Activated CD4-positive, alpha-beta memory T cell treated with anti-CD3 and anti-CD28 coated beads, Interleukin-2, amount 10 ng/mL, durations not matched to agents 7 days and 5 days (primary cell): Measurements from ENCODE around the gene ARV1. TPM values are rescaled to one million over a fixed set of nuclear protein-coding genes. Genes with fewer than 3 reads are reported as not detected.
A peak's percentile ranks its signal among the peaks of the same experiment; 100 is the strongest.
"Not testable (repeated sequence)": the region's sequence is repeated elsewhere in the genome, so short reads cannot be mapped to it uniquely, and the experiment has no call there.

ENCODE experiments used
- CTCF ChIA-PET: fragments of 350-600 bp; sonication (Branson Sonifier 250); formaldehyde crosslinking; loops from one replicate; lab custom pipeline; 2021; ENCODE audit warnings: antibody characterized with exemption, inconsistent platforms; lab: Charles Lee
- POLR2A ChIA-PET: fragments of 350-600 bp; sonication (Branson Sonifier 250); formaldehyde crosslinking; loops from one replicate; lab custom pipeline; 2021; ENCODE audit warnings: antibody characterized with exemption; lab: Charles Lee
- DNase-seq: peaks from one replicate; pipeline ENCODE4 v3.0.0-alpha.2; 2020
- H3K27ac Mint-ChIP-seq: one replicate; pipeline ENCODE4 v1.8.0; 2021; ENCODE audit warnings: mild to moderate bottlenecking, mixed read lengths
- H3K27me3 Mint-ChIP-seq: one replicate; pipeline ENCODE4 v1.8.0; 2021; ENCODE audit warnings: mixed read lengths
- H3K36me3 Mint-ChIP-seq: one replicate; pipeline ENCODE4 v1.8.0; 2021; ENCODE audit warnings: low read depth, mixed read lengths
- H3K4me1 Mint-ChIP-seq: one replicate; pipeline ENCODE4 v1.8.0; 2021; ENCODE audit warnings: mixed read lengths
- H3K4me3 Mint-ChIP-seq: one replicate; pipeline ENCODE4 v1.8.0; 2021; ENCODE audit warnings: mild to moderate bottlenecking, mixed read lengths
- H3K9me3 Mint-ChIP-seq: one replicate; pipeline ENCODE4 v1.8.0; 2021; ENCODE audit warnings: mixed read lengths
- total RNA-seq, 2 experiments: library from RNA; stranded (reverse); gene quantifications; one replicate each; pipeline ENCODE4 v1.2.3, GENCODE V29; 2021

Gene ARV1
- total RNA-seq, 2 experiments from 2014 or later = 13.2 to 15.3 TPM

DNA sequence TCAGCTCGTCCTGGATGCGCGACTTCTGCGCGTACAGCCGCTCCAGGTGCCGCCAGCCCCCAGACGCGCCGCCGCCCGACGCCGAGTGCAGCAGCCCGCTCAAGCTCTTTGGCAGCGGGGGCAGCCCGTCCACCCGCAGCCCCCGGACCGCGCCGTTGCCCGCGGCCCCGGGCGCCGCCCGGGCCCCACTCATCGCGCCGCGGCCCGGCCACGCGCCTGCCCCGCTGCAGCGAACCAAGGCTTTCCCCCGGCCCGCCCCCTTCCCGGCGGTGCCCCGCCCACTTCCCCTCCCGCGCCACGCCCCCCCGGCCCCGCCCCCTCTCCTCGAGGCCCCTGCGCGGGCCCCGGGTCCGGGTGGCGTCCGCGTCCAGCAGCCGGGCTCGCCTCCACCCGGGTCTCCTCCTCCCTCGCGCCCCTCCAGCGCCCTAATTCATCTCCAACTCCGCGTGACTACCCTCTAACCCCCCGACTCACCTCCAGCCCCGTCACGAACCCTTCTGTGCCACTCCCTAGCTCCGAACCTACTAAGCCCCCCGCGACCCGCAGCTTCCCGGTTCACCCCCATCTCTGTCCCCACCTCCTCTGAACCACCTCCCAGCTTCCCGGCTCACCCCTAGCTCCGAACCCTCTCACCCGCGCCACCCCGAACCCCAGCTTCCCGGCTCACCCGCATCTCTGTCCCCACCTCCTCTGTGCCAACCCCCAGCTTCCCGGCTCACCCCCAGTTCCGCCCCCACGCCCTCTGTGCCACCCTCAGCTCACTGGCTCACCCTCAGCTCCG lies 61.3 kb downstream of the ARV1 start, which contains the start of gene FAM89A:
Gene FAM89A (minus strand): TSS at position 236 of the 781 bp plus-strand sequence. CDS start 43 bp downstream, at position 193.
- Mint-ChIP-seq H3K27me3 (peaks cover 22% of the 10 kb centered on the region), H3K4me1 (peaks cover 30% of the 10 kb centered on the region), H3K27ac (no peak within 1 kb of the TSS), H3K9me3 (no peaks in the 10 kb centered on the region), H3K4me3 (peak within 1 kb of the TSS; percentile 73), H3K36me3 (no peaks in the 10 kb centered on the region)
- ChIA-PET CTCF (interaction anchor here (0.7 to 1.4 kb wide), 6 partner anchors 63 to 1074 kb away, joined by 3 to 5 read pairs (median 3); no protein-coding TSS in a partner anchor), POLR2A (interaction anchor here (1.0 to 3.4 kb wide), 7 partner anchors 13 to 1532 kb away, joined by 3 to 18 read pairs (median 5); partner anchors contain the start of genes ARV1, NUP133 and TTC13)
- peak; percentile 75 for DNase-seq

DNA sequence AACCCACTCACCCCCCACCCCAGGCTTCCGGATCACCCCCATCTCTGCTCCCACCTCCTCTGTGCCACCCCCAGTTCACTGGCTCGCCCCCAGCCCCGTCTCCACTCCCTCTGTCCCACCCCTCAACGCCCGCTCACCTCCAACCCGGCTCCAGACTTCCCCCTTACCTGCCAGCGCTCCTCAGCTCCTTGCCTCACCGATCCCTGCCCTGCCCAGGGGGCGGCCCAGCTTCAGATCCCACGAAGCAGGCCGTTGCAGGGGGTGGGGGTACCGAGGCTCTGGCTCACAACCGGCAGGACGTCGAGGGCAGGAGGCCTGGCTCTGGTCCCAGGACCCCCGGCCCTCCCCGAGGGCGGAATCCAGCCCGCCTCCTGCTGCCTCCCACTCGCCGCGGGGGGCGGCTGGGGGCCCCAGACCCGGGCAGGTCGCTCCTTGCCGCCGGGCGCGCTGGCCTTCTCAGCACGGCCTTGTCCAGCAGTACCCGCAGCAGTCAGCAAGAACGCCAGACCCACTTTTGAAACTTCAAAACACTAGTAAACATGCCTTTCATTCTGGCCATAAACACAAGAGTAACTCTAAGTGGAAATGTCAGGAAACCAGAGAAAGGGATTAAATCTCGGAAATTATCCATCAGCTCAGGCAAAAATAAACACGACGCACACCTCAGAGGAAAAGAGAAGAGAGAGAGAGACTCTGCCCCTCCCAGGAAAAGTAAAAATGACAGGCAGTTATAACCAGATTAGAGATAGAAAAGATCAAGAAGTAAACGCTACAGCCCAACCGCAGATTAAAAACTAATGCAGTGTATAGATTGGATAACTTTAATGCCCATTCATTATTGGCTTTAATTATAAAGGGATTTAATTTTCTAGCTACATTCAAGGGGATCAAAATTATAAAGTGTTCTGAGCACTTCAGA lies 62.2 kb downstream of the ARV1 start:
- H3K27ac Mint-ChIP-seq = no peak overlapping the region
- H3K4me1 Mint-ChIP-seq = peaks cover 28% of the 10 kb centered on the region
- POLR2A ChIA-PET = interaction anchor here (1.0 to 3.4 kb wide), 5 partner anchors 12 to 1533 kb away, joined by 3 to 18 read pairs (median 8); partner anchors contain the start of genes ARV1, NUP133 and TTC13
- H3K4me3 Mint-ChIP-seq = peak overlapping the region; percentile 73
- H3K9me3 Mint-ChIP-seq = no peaks in the 10 kb centered on the region
- CTCF ChIA-PET = interaction anchor here (0.7 to 1.2 kb wide), 2 partner anchors 118 to 1073 kb away, joined by 3 to 5 read pairs; no protein-coding TSS in a partner anchor
- no peak for DNase-seq
- H3K27me3 Mint-ChIP-seq = peaks cover 29% of the 10 kb centered on the region
- no peaks in the 10 kb centered on the region for H3K36me3 Mint-ChIP-seq

DNA sequence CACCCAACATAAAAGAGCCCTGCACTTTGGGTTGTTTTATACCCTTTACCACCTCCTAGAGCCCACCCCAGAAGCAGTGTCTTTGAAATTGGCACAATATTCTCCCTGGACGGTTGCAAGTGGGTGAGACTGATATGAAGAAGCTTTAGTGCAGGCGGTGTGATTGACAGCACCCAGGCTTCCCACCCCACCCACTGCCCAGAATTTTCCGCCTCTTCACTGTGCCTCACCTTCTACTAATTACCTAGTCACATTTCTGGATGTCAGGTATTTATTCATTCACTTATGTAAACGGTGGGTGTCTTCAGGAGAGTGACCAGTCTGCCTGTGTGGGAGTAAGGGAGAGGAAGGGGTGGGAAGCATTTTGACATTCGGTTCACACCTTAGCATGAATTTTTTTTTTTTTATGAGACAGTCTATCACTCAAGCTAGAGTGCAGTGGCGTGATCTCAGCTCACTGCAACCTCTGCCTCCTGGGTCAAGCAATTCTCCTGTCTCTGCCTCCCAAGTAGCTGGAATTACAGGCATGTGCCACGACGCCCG lies 62.9 kb downstream of the ARV1 start:
- H3K36me3 Mint-ChIP-seq = no peaks in the 10 kb centered on the region
- ChIA-PET CTCF (no interaction called here), POLR2A (interaction anchor here (1.1 to 1.2 kb wide), 2 partner anchors 12 to 64 kb away, joined by 3 read pairs; partner anchors contain the start of gene TTC13)
- no peak overlapping the region for H3K4me3 Mint-ChIP-seq
- no peaks in the 10 kb centered on the region for H3K9me3 Mint-ChIP-seq
- peaks cover 35% of the 10 kb centered on the region for H3K27me3 Mint-ChIP-seq
- no peak for DNase-seq
- H3K27ac Mint-ChIP-seq = no peak overlapping the region
- H3K4me1 Mint-ChIP-seq = peaks cover 21% of the 10 kb centered on the region

DNA sequence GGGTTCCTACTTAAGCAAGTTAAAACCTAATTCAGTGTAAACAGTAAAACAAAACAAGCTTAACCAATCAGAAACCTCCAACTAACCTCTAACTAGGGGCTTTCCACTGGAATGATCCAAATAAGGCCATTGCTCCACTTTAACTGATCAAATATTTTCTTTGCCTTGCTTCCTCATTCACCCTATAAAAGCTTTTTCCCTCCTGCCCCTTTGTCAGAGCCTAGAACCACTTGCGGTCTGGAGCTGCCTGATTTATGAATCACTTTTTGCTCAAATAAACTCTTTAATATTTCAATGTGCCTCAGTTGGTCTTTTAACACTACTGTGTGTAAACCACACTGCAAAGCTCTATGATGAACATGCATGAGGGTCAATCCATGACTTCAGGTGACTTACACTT lies 65.7 kb downstream of the ARV1 start:
- Mint-ChIP-seq H3K36me3 (no peaks in the 10 kb centered on the region), H3K27me3 (peaks cover 39% of the 10 kb centered on the region), H3K27ac (no peak overlapping the region), H3K9me3 (no peaks in the 10 kb centered on the region), H3K4me1 (peaks cover 4% of the 10 kb centered on the region), H3K4me3 (no peak overlapping the region)
- POLR2A ChIA-PET = no interaction called here
- DNase-seq = no peak
- CTCF ChIA-PET = interaction anchor here (1.0 kb wide), 1 partner anchor 9 kb away, joined by 3 read pairs; no protein-coding TSS in a partner anchor

DNA sequence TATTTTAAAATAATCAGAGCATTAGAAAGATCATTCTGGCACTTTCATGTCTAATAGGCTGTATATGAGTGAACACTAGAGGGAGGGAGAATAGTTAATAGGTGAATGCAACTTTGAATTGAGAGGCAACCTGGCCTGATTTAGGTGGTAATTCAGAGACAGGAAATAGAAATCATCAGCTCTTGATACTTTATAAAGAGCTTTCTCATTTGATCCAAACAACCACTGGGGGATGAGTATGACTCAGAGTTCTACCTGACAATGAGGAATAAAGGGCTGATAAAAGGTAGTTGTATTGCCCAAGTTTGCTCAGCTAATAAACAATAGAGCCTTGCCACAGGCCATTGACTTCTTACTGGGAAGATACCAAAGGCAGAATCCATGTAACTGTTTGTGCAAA lies 66.4 kb downstream of the ARV1 start:
- Mint-ChIP-seq H3K4me3 (no peak overlapping the region), H3K4me1 (peaks cover 4% of the 10 kb centered on the region), H3K36me3 (no peaks in the 10 kb centered on the region), H3K27ac (no peak overlapping the region), H3K27me3 (peaks cover 39% of the 10 kb centered on the region), H3K9me3 (no peaks in the 10 kb centered on the region)
- ChIA-PET CTCF (interaction anchor here (1.0 kb wide), 1 partner anchor 9 kb away, joined by 3 read pairs; no protein-coding TSS in a partner anchor), POLR2A (interaction anchor here (0.9 kb wide), 1 partner anchor 10 kb away, joined by 3 read pairs; no protein-coding TSS in a partner anchor)
- no peak for DNase-seq

DNA sequence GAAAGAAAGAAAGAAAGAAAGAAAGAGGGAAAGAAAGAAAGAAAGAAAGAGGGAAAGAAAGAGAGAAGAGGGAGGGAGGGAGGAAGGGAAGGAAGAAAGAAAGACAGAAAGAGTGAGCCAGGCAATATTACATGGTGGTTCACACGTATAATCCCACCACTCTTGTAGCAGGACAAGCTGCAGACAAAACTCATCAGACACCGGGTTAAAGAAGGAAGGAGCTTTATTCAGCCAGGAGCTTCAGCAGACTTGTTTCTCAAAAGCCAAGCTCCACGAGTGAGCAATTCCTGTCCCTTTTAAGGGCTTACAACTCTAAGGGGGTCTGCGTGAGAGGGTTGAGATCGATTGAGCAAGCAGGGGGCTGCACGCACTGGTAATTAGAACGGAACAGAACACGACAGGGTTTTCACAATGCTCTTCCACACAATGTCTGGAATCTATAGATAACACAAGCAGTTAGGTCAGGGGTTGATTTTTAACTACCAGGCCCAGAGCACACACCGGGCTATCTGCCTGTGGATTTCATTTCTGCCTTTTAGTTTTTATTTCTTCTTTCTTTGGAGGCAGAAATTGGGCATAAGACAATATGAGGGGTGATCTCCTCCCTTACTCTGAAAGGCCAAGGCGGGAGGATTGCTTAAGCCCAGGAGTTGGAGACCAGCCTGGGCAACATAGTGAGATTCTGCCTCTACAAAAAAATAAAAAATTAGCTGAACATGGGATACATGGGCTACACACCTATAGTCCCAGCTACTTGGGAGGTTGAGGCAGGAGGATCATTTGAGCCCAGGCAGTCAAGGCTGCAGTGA lies 67.2 kb downstream of the ARV1 start:
- ChIA-PET CTCF (interaction anchor here (1.0 kb wide), 1 partner anchor 8 kb away, joined by 3 read pairs; no protein-coding TSS in a partner anchor), POLR2A (interaction anchor here (0.9 kb wide), 1 partner anchor 11 kb away, joined by 3 read pairs; no protein-coding TSS in a partner anchor)
- not testable (repeated sequence) for H3K4me3 Mint-ChIP-seq, H3K36me3 Mint-ChIP-seq, H3K4me1 Mint-ChIP-seq, H3K9me3 Mint-ChIP-seq, H3K27ac Mint-ChIP-seq, DNase-seq
- H3K27me3 Mint-ChIP-seq = peaks cover 38% of the 10 kb centered on the region

DNA sequence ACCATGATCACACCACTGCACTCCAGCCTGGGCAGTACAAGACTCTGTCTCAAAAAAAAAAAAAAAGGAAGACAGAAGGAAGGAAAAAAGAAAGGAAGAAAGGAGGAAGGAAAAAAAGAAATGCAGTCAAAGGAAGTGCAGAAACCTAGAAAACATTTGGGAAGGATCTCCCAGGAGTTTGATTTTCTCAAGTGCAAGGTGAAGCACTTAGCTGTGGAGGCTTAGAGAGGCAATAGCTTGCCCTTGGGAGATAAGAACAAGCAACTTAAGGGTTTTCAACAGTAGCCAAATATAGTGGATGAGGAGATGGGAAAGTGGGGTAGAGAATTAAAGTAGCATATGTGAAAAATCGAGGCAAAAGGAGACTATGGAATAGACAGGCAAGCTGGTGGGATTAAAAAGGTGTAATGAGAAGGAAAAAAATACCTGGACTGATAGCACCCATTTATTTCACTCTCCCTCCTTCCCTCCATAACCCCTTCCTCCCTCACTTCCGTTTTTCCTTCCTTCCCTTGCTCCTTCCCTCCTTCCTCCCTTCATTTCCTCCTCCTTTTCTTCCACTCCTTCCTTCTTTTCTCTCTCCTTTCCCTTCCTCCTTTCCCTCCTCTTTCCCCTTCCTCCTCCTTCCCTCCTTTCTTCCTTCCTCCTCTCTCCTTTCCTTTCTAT lies 68.0 kb downstream of the ARV1 start:
- Mint-ChIP-seq H3K4me1 (no peaks in the 10 kb centered on the region), H3K27ac (no peak overlapping the region), H3K4me3 (no peak overlapping the region), H3K9me3 (no peaks in the 10 kb centered on the region), H3K36me3 (no peaks in the 10 kb centered on the region), H3K27me3 (peaks cover 32% of the 10 kb centered on the region)
- no peak for DNase-seq
- POLR2A ChIA-PET = no interaction called here
- CTCF ChIA-PET = no interaction called here

DNA sequence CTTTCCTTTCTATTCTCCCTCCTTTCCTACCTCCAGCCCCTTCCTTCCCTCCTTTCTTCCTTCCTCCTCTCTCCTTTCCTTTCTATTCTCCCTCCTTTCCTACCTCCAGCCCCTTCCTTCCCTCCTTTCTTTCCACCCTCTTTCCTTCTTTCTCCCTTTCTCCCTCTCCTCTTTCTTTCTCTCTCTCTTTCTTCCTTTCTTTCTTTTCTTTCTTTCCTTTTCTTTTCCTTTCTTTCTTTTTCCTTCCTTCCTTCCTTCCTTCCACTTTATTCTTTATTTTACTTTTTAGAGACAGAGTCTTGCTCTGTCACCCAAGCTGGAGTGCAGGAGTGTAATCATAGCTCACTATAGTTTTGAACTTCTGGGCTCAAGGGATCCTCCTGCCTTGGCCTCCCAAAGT lies 68.6 kb downstream of the ARV1 start:
- peaks cover 27% of the 10 kb centered on the region for H3K27me3 Mint-ChIP-seq
- DNase-seq, CTCF ChIA-PET, H3K9me3 Mint-ChIP-seq, POLR2A ChIA-PET, H3K36me3 Mint-ChIP-seq, H3K4me3 Mint-ChIP-seq, H3K27ac Mint-ChIP-seq, H3K4me1 Mint-ChIP-seq: not testable (repeated sequence)

DNA sequence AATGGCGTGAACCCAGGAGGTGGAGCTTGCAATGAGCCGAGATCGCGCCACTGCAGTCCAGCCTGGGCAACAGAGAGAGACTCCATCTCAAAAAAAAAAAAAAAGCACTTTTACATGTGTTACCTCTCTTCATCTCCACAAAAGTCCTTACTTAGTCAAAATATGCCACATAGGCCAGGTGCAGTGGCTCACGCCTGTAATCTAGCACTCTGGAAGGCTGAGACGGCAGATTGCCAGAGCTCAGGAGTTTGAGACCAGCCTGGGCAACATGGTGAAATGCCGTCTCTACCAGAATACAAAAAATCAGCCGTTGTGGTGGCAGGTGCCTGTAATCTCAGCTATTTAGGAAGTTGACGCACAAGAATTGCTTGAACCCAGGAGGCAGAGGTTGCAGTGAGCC lies 69.5 kb downstream of the ARV1 start:
- H3K36me3 Mint-ChIP-seq, H3K27ac Mint-ChIP-seq, CTCF ChIA-PET, H3K9me3 Mint-ChIP-seq, H3K4me3 Mint-ChIP-seq, POLR2A ChIA-PET, H3K4me1 Mint-ChIP-seq, DNase-seq: not testable (repeated sequence)
- peaks cover 27% of the 10 kb centered on the region for H3K27me3 Mint-ChIP-seq

DNA sequence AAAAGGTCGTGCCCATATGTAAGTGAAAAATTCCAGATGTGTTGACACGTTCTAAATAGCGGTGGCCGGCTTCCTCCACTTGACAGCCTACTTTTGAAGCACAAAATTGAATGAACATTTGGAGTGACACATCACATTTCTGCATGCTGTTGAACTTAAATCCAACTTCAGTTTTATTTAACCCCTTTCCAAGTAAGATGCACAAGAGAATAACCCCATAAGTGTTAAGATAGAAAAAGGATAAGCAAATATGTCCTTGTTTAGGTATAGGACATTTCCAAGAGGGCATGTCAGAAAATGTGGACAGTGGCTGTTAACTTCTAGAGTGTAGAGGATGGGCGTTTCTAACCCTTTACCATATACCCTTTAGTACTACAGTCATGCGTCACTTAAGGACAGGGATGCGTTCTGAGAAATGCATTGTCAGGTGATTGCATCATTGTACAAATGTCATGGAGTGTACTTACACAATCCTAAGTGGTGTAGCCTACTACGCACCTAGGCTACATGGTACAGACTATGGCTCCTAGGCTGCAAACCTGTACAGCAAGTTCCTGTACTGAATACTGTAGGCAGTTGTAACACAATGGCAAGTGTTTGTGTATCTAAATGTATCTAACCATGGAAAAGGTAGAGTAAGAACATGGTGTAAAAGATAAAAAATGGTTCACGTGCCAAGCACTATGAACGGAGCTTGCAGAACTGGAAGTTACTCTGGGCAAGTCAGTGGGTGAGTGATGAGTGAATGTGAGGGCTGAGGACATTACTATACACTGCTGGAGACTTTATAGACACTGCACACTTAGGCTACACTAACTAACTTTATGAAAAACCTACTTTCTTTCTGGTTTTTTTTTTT lies 70.5 kb downstream of the ARV1 start:
- Mint-ChIP-seq H3K27me3 (peaks cover 27% of the 10 kb centered on the region), H3K27ac (no peak overlapping the region), H3K9me3 (no peaks in the 10 kb centered on the region), H3K4me1 (peaks cover 15% of the 10 kb centered on the region), H3K4me3 (no peak overlapping the region), H3K36me3 (no peaks in the 10 kb centered on the region)
- DNase-seq = no peak
- ChIA-PET POLR2A (no interaction called here), CTCF (interaction anchor here (0.7 kb wide), 1 partner anchor 126 kb away, joined by 4 read pairs; no protein-coding TSS in a partner anchor)
